ENCODE data around the gene SPINT3. TPM values are rescaled to one million over a fixed set of nuclear protein-coding genes. Genes with fewer than 3 reads are reported as not detected.

The SPINT3 gene
- polyA plus RNA-seq, 1 experiment = not detected

DNA sequence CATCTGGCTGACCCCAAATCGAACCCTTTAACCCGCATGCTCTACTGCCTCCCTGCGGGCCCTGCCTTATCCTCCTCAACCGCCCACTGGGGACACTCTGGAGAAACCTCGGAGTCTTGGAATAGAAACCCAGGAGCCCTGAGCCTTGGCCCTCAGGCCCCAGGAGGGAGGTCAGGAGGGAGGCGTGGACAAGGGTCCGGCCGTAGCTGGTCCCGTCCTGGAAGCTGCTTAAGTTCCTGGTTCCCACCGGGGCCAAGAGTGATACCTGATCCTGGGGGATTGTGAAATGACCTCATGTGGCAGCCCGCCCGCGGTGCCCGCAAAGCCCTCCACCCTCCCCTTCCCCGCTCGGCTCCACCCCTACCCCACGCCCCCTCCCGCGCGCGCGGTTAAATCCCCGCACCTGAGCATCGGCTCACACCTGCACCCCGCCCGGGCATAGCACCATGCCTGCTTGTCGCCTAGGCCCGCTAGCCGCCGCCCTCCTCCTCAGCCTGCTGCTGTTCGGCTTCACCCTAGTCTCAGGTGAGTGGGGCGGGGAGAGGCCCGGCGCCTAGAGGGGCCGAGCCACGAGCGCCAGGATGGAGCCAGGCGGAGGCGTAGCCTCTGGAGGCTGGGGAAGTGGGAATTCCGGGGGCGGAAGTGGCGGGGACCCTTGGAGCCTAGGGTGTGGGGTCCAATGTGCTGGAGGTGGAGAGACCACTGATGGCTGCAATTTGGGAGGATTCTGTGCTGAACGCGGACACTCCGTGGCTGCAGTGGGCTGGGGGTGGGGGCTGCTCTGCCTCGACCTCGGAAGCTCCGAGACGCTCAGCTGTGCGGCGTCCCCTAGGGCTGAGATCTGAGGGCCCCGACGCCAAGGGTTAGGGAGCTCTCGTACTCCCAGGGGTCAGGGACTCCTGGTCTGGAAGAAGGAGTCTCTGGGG, 45.8 kb downstream of the SPINT3 start, which contains the start of gene WFDC2:
WFDC2 (plus strand) TSS at position 418 of the 926 bp plus-strand sequence; CDS start at position 447, 29 bp downstream.
- no peak for DNase-seq (ENCODE audit: low read depth)
- H3K27me3 ChIP-seq (ENCODE audit: control insufficient read depth, insufficient read depth, low read length) = peaks cover 29% of the 10 kb centered on the region
- ChIA-PET CTCF (interaction anchor here (0.7 to 0.9 kb wide), 2 partner anchors 17 to 147 kb away, joined by 3 to 4 read pairs; no protein-coding TSS in a partner anchor), POLR2A (no interaction called here)
- TF ChIP-seq, protein P1, sequence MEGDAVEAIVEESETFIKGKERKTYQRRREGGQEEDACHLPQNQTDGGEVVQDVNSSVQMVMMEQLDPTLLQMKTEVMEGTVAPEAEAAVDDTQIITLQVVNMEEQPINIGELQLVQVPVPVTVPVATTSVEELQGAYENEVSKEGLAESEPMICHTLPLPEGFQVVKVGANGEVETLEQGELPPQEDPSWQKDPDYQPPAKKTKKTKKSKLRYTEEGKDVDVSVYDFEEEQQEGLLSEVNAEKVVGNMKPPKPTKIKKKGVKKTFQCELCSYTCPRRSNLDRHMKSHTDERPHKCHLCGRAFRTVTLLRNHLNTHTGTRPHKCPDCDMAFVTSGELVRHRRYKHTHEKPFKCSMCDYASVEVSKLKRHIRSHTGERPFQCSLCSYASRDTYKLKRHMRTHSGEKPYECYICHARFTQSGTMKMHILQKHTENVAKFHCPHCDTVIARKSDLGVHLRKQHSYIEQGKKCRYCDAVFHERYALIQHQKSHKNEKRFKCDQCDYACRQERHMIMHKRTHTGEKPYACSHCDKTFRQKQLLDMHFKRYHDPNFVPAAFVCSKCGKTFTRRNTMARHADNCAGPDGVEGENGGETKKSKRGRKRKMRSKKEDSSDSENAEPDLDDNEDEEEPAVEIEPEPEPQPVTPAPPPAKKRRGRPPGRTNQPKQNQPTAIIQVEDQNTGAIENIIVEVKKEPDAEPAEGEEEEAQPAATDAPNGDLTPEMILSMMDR (IDR thresholded peaks at IDR 0.05; ENCODE audit: insufficient read depth, low read depth, low read length) = no peak
- no peaks in the 10 kb centered on the region for H3K36me3 ChIP-seq (ENCODE audit: control insufficient read depth, insufficient read depth, low read length)
- peak within 1 kb of the TSS; percentile 20 for H3K4me3 ChIP-seq (ENCODE audit: low read depth, low read length)

GRCh38 chr20:45467861-45468260, 47.6 kb downstream of the SPINT3 start:
- Histone ChIP-seq H3K4me3 (ENCODE audit: low read depth, low read length) (no peak overlapping the region), H3K27me3 (ENCODE audit: control insufficient read depth, insufficient read depth, low read length) (peaks cover 31% of the 10 kb centered on the region), H3K36me3 (ENCODE audit: control insufficient read depth, insufficient read depth, low read length) (no peaks in the 10 kb centered on the region)
- no peak for DNase-seq (ENCODE audit: low read depth)
- TF ChIP-seq, protein P1 (IDR thresholded peaks at IDR 0.05; ENCODE audit: insufficient read depth, low read depth, low read length) = no peak
- CTCF ChIA-PET = interaction anchor here (0.8 to 1.0 kb wide), 2 partner anchors 18 to 303 kb away, joined by 3 to 4 read pairs; no protein-coding TSS in a partner anchor
- POLR2A ChIA-PET = no interaction called here

DNA sequence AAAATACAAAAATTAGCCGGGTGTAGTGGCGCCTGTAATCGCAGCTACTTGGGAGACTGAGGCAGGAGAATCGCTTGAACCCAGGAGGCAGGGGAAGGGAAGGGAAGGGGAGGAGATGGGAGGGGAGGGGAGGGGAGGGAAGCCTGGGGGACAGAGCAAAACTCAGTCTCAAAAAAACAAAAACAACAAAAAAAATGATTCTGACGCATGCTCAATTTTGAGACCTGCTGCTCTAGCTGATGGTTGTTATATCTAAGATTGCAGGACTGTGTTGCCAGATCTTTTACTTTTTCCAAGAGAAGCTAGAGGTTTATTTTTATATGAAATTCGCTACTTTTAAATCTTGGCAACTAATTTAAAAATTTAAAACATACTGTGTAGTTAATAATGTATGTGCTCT, 48.2 kb downstream of the SPINT3 start:
- DNase-seq (ENCODE audit: low read depth) = no peak
- POLR2A ChIA-PET = no interaction called here
- TF ChIP-seq, protein P1 (IDR thresholded peaks at IDR 0.05; ENCODE audit: insufficient read depth, low read depth, low read length) = no peak
- CTCF ChIA-PET = interaction anchor here (1.0 kb wide), 1 partner anchor 17 kb away, joined by 4 read pairs; no protein-coding TSS in a partner anchor
- Histone ChIP-seq H3K27me3 (ENCODE audit: control insufficient read depth, insufficient read depth, low read length) (peaks cover 31% of the 10 kb centered on the region), H3K4me3 (ENCODE audit: low read depth, low read length) (no peak overlapping the region), H3K36me3 (ENCODE audit: control insufficient read depth, insufficient read depth, low read length) (no peaks in the 10 kb centered on the region)

- no peaks in the 10 kb centered on the region for H3K36me3 ChIP-seq (ENCODE audit: control insufficient read depth, insufficient read depth, low read length)
- CTCF ChIA-PET = interaction anchor here (1.1 to 1.7 kb wide), 3 partner anchors 29 to 103 kb away, joined by 3 to 4 read pairs (median 3); partner anchors contain the start of gene SYS1
Measured at GRCh38 chr20:45465491-45466266, 49.7 kb downstream of the SPINT3 start.

More at GRCh38 chr20:45465491-45466266, 49.7 kb downstream of the SPINT3 start:
- POLR2A ChIA-PET = no interaction called here
- H3K4me3 ChIP-seq (ENCODE audit: low read depth, low read length) = no peak overlapping the region
- DNase-seq (ENCODE audit: low read depth) = no peak
- H3K27me3 ChIP-seq (ENCODE audit: control insufficient read depth, insufficient read depth, low read length) = peaks cover 30% of the 10 kb centered on the region
- TF ChIP-seq, protein P1 (IDR thresholded peaks at IDR 0.05; ENCODE audit: insufficient read depth, low read depth, low read length) = no peak

Measured in BJ (cell line).